ENCODE results near the gene CLIC5.
"Not testable (repeated sequence)": the region's sequence is repeated elsewhere in the genome, so short reads cannot be mapped to it uniquely, and the experiment has no call there.

The CLIC5 gene

DNA sequence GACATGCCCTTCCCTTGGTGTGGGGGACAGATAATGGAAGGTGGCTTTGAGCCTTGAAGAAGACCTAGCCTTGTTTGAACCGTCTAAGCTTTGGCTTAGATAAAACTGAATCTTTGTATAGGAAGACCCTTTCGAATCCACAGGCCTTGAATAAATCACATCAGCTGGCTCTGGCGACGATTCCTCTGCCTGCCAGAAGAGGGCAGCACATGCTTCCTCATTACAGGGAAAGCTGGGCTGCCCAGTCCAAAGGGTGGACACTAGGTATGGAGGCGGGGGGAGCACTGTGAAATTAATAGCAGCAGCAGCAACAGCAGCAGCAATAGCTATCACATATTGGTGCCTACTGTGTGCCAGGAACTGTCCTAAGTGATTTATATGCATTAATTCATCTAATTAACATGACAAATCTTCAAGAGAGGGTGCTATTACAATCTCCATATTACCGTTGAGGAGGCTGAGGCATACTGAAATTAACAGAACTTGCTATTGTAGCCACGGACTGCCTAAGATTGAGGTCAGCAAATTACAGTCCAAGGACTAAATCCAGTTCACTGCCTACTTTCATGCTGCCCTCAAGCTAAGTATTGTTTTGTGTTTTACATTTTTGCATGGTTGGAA lies 85.1 kb downstream of the CLIC5 start:
- TF ChIP-seq, protein P1, sequence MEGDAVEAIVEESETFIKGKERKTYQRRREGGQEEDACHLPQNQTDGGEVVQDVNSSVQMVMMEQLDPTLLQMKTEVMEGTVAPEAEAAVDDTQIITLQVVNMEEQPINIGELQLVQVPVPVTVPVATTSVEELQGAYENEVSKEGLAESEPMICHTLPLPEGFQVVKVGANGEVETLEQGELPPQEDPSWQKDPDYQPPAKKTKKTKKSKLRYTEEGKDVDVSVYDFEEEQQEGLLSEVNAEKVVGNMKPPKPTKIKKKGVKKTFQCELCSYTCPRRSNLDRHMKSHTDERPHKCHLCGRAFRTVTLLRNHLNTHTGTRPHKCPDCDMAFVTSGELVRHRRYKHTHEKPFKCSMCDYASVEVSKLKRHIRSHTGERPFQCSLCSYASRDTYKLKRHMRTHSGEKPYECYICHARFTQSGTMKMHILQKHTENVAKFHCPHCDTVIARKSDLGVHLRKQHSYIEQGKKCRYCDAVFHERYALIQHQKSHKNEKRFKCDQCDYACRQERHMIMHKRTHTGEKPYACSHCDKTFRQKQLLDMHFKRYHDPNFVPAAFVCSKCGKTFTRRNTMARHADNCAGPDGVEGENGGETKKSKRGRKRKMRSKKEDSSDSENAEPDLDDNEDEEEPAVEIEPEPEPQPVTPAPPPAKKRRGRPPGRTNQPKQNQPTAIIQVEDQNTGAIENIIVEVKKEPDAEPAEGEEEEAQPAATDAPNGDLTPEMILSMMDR (IDR thresholded peaks at IDR 0.05; ENCODE audit: extremely low read depth, insufficient read depth, missing control alignments) = peak; percentile 98
- in situ Hi-C loops (cut with MboI; ENCODE audit: low pct_unique_long_range_greater_than_20kb, low sequenced_read_pairs, unreplicated experiment) = no loop called here
- DNase-seq (ENCODE audit: low spot score) = peak; percentile 64

DNA sequence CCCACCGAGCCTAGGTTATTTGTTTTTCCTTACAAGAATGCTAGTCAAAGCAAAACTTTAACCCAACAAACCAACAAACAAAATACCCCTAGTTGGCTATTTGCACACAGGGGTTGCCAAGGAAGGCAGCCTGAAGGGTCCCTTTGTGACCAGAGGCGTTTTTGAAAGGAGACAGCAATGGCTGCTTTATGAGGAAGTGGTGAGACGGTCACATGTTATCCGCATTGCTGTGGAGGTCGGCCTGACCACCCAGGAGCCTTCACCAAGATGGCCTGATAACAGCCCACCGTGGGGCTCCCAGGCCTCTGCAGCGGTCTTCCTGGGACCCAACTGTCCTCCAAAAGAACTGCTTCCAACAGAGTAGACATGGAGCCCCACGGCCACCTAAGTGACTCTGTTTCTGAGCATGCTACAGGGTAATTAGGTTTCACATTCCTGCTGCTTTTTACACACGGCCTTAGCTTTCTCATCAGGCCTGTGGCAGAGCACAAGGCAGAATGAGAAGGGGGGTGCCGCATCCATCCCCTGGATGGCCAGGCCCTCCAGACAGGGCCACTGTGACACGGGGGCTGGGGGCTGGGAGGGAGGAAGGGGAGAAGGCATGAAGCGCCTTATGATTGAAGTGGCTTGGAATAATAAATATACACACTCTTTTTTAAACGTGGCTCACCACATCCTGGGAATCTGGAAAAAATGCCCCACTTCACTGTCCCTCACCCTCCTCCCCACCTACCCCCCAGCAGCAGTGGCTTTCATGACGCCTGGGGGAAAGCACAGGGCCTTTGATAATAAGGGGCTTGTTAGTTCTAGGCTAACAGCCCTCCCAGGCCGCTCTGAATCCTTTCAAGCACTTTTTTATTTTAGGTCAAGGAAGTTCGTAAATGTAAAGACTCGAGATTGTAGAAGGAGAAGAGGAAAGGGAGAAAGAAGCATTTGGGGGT lies 86.0 kb downstream of the CLIC5 start:
- in situ Hi-C loops (cut with MboI; ENCODE audit: low pct_unique_long_range_greater_than_20kb, low sequenced_read_pairs, unreplicated experiment) = no loop called here
- DNase-seq (ENCODE audit: low spot score) = no peak
- TF ChIP-seq, protein P1 (IDR thresholded peaks at IDR 0.05; ENCODE audit: extremely low read depth, insufficient read depth, missing control alignments) = no peak

DNA sequence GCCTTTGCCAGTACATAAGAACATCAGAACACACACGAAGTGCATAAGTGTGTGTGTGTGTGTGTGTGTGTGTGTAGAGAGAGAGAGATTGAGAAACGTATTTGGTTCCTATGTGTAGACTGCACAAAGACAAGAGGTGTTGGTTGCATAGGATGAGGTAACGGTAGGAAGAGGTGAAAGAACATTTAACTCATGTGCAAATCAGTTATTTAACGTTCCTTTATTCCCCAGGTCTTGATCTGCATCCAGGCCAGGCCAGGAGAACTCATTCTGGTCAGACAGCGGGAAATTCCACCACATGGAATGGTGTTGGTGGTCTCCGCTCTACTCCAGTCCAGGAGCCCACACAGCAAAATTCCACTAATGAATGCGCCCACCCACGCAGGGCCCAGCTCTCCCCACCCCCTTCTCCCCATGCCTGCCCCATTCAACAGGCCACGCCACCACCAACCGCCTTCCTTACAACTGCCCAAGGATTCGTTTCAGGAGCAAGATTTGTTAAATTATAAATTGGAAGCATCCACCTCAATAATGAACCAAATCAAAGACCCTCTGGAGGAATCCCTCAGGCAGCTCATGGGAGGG lies 86.8 kb downstream of the CLIC5 start:
- DNase-seq (ENCODE audit: low spot score) = no peak
- in situ Hi-C loops (cut with MboI; ENCODE audit: low pct_unique_long_range_greater_than_20kb, low sequenced_read_pairs, unreplicated experiment) = no loop called here
- TF ChIP-seq, protein P1 (IDR thresholded peaks at IDR 0.05; ENCODE audit: extremely low read depth, insufficient read depth, missing control alignments) = no peak

DNA sequence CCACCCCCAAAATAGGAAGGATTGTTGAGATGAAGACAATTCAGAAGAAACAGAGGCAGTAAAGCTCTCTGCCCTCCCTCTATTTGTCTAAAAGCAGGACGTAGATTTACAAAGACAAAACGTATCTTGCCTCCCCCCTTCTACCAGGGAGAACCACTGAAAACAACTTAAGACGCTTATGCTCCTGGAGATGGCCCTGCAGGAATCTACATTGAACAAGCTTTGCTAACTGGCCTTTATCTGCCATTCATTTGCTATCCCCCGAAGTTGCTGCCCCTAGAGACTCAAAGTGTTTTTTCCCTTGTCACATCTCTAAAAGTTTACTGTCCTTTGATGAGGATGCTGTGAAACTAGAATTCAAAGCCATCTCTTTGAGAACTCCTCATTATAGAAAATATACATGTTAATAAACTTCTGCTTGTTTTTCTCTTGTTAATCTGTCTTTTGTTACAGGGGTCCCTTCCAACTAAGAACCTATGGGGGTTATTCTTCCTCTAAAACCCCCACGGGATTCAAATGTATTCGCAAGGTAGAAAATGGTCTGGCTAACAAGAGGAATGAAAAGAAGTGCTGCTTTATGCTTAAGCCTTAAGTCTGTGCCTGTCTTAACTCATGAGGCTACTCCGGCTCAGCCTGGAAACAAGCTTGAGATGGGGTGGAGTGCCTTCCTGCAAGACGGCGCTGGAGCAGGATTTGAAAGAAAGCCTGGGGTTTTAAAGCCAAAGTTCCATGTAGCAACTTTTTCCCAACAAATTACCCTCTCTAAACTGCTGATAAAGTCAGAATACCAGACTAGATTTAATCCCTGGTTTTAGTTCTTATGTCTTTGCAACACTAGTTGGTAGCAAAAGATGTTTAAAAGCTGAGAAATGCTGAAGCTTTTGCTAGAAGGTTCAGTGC lies 88.0 kb downstream of the CLIC5 start:
- TF ChIP-seq, protein P1 (IDR thresholded peaks at IDR 0.05; ENCODE audit: extremely low read depth, insufficient read depth, missing control alignments) = no peak
- in situ Hi-C loops (cut with MboI; ENCODE audit: low pct_unique_long_range_greater_than_20kb, low sequenced_read_pairs, unreplicated experiment) = no loop called here
- no peak for DNase-seq (ENCODE audit: low spot score)

DNA sequence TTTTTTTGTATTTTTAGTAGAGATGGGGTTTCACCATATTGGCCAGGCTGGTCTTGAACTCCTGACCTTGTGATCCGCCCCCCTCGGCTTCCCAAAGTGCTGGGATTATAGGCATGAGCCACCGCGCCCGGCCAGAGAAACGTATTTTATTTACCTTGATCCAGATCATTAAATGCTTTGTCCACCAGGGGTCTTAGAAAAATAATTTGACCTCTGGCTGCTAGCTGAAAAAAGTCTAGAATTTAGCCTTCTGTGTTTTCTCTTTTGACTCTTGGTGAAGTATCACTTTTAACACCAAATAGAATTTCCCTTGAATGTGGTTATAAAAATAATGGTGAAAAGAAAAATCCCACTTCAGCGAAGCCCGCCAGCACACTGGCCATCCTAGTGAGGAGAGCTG lies 89.2 kb downstream of the CLIC5 start:
- DNase-seq (ENCODE audit: low spot score); in situ Hi-C loops (cut with MboI; ENCODE audit: low pct_unique_long_range_greater_than_20kb, low sequenced_read_pairs, unreplicated experiment): not testable (repeated sequence)

DNA sequence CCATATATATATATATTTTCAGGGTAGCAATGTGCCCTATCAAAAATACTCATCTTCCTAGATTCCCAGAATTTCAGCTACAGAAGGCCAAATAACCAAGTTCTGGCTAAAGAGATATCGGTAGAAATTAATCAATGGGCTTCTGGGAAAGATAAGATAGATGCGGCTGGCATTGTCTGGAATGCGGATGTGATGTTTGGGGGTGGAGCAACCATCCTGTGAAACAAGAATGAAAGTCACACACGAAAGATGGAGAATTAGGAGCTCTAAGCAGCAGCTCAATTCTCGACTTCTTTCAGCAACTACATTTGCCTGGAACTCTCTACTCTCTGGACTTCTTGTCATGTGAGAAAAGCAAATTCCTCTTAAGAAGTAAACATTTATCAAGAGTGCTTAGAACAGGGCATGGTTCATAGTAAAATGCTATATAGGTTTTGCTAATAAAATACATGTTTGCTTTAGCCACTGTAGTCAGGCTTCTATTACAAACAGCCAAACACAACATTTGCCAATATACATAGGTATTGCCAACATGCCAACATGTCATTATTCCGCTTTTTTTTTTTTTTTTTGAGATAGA lies 90.8 kb downstream of the CLIC5 start:
- in situ Hi-C loops (cut with MboI; ENCODE audit: low pct_unique_long_range_greater_than_20kb, low sequenced_read_pairs, unreplicated experiment) = loop anchor here (25.0 kb wide), 2 partner anchors 488 to 1263 kb away; no protein-coding TSS in a partner anchor
- DNase-seq (ENCODE audit: low spot score) = no peak
- TF ChIP-seq, protein P1 (IDR thresholded peaks at IDR 0.05; ENCODE audit: extremely low read depth, insufficient read depth, missing control alignments) = no peak

All from GM13977 (cell line).